GM23338 (cell line): ENCODE results near the gene SAMD10. TPM values are rescaled to one million over a fixed set of nuclear protein-coding genes. Genes with fewer than 3 reads are reported as not detected.

ENCODE experiments used
- ATAC-seq: fragments of 200-7000 bp; cut with Tn5 transposase; 3 replicates; pipeline ENCODE4 v1.9.1; 2020
- DNase-seq: peaks from one replicate; pipeline ENCODE4 v3.0.0-alpha.2; 2015; ENCODE audit warnings: low spot score
- H2AFZ ChIP-seq: fragments of 200-600 bp; sonication (generic); 2 replicates; pipeline ENCODE4 v1.8.0; 2016; ENCODE audit warnings: antibody characterized with exemption, mild to moderate bottlenecking, moderate library complexity
- H3F3A ChIP-seq: fragments of 200-600 bp; sonication (generic); replicated peaks from 2 replicates; pipeline ENCODE4 v1.8.0; 2017; ENCODE audit warnings: antibody characterized with exemption, mixed run types, low read depth
- H3K27ac ChIP-seq: fragments of 200-600 bp; sonication (generic); 2 replicates; pipeline ENCODE4 v1.6.1; 2016; ENCODE audit warnings: low read depth
- H3K27me3 ChIP-seq: fragments of 200-600 bp; sonication (generic); 2 replicates; pipeline ENCODE4 v1.8.0; 2016; ENCODE audit warnings: mild to moderate bottlenecking, mixed run types, moderate library complexity; ENCODE audit not compliant: insufficient read depth
- H3K36me3 ChIP-seq: fragments of 200-600 bp; sonication (generic); 2 replicates; pipeline ENCODE4 v1.8.0; 2016; ENCODE audit warnings: mild to moderate bottlenecking; ENCODE audit not compliant: insufficient read depth
- H3K4me1 ChIP-seq: fragments of 200-600 bp; sonication (generic); 2 replicates; pipeline ENCODE4 v1.8.0; 2016; ENCODE audit warnings: mild to moderate bottlenecking, moderate library complexity; ENCODE audit not compliant: insufficient read depth
- H3K4me2 ChIP-seq: fragments of 200-600 bp; sonication (generic); 2 replicates; pipeline ENCODE4 v1.7.1; 2017; ENCODE audit warnings: mixed run types
- H3K4me3 ChIP-seq: fragments of 200-600 bp; sonication (generic); 2 replicates; pipeline ENCODE4 v1.6.1; 2016; ENCODE audit warnings: mixed run types
- H3K79me2 ChIP-seq: fragments of 200-600 bp; sonication (generic); replicated peaks from 2 replicates; pipeline ENCODE4 v1.8.0; 2017; ENCODE audit warnings: mild to moderate bottlenecking; ENCODE audit not compliant: insufficient read depth
- H3K9me2 ChIP-seq: fragments of 200-600 bp; sonication (generic); 2 replicates; pipeline ENCODE4 v1.8.0; 2017; ENCODE audit not compliant: insufficient read depth
- H4K20me1 ChIP-seq: fragments of 200-600 bp; sonication (generic); replicated peaks from 2 replicates; pipeline ENCODE4 v1.8.0; 2017; ENCODE audit warnings: mild to moderate bottlenecking; ENCODE audit not compliant: insufficient read depth
- H3K27ac Mint-ChIP-seq: 2 replicates; pipeline ENCODE4 v1.8.0; 2020; ENCODE audit warnings: inconsistent platforms, mild to moderate bottlenecking, moderate library complexity, mixed read lengths
- H3K27me3 Mint-ChIP-seq: 3 replicates; pipeline ENCODE4 v1.8.0; 2022; ENCODE audit warnings: low read depth, mild to moderate bottlenecking, moderate library complexity, mixed read lengths, inconsistent platforms; ENCODE audit not compliant: insufficient read depth, poor library complexity
- H3K36me3 Mint-ChIP-seq: 3 replicates; pipeline ENCODE4 v1.8.0; 2021; ENCODE audit warnings: low read depth, mild to moderate bottlenecking, inconsistent platforms, moderate library complexity, mixed read lengths
- H3K4me1 Mint-ChIP-seq: 3 replicates; pipeline ENCODE4 v1.8.0; 2020; ENCODE audit warnings: mild to moderate bottlenecking, inconsistent platforms, mixed read lengths
- H3K4me3 Mint-ChIP-seq: 3 replicates; pipeline ENCODE4 v1.8.0; 2021; ENCODE audit warnings: moderate library complexity, mild to moderate bottlenecking, inconsistent platforms, mixed read lengths
- H3K9me3 Mint-ChIP-seq: 3 replicates; pipeline ENCODE4 v1.8.0; 2020; ENCODE audit warnings: moderate library complexity, mild to moderate bottlenecking, inconsistent platforms, mixed read lengths
- EZH2 ChIP-seq: fragments of 200-600 bp; sonication (generic); IDR thresholded peaks from one replicate; pipeline ENCODE4 v1.8.0; 2017; ENCODE audit warnings: antibody characterized with exemption, mild to moderate bottlenecking, low read depth; ENCODE audit not compliant: unreplicated experiment
- EZH2phosphoT487 ChIP-seq: fragments of 200-600 bp; sonication (generic); IDR thresholded peaks from one replicate; pipeline ENCODE4 v1.8.1; 2018; ENCODE audit warnings: antibody characterized with exemption; ENCODE audit not compliant: unreplicated experiment
- POLR2AphosphoS5 ChIP-seq: IDR thresholded peaks from 2 replicates; pipeline ENCODE4 v1.6.1; 2016; ENCODE audit warnings: antibody characterized with exemption, low read depth
- REST ChIP-seq: IDR thresholded peaks from one replicate; pipeline ENCODE4 v1.6.1; 2018; ENCODE audit warnings: antibody characterized with exemption; ENCODE audit not compliant: unreplicated experiment
- ZNF114 ChIP-seq: fragments of 250-450 bp; sonication (Bioruptor Pico); IDR thresholded peaks from 2 replicates; pipeline ENCODE4 v1.5.0; 2020; ENCODE audit warnings: mild to moderate bottlenecking, moderate library complexity
- ZNF462 ChIP-seq: fragments of 250-450 bp; sonication (Bioruptor Pico); IDR thresholded peaks from 2 replicates; pipeline ENCODE4 v1.5.0; 2020; ENCODE audit warnings: mild to moderate bottlenecking, moderate library complexity
- polyA plus RNA-seq: library from polyadenylated mRNA; unstranded; fragments of >200 nt; fragmentation: Nextera tagmentation; extraction: Ambion mirVana; gene quantifications from 2 replicates; pipeline ENCODE4 v1.2.1, GENCODE V29; 2016
- total RNA-seq: library from RNA; depleted of rRNA; stranded (reverse); fragments of >200 nt; shearing (Covaris generic); gene quantifications from 2 replicates; pipeline ENCODE4 v1.2.3, GENCODE V29; 2014

Gene SAMD10
- total and polyA plus RNA-seq, 2 experiments from 2014 or later = 2.1 to 7.3 TPM

- Mint-ChIP-seq H3K27ac (no peak overlapping the region), H3K27me3 (peaks cover 15% of the 10 kb centered on the region), H3K4me1 (peaks cover 4% of the 10 kb centered on the region; the same call in 1 of the 3 replicates), H3K9me3 (no peaks in the 10 kb centered on the region), H3K4me3 (no peak overlapping the region), H3K36me3 (peaks cover 14% of the 10 kb centered on the region; the same call in 2 of the 3 replicates)
- H3K27ac ChIP-seq = no peak overlapping the region
- ATAC-seq = no peak
- no peak overlapping the region for H3K4me2 ChIP-seq
- TF ChIP-seq POLR2AphosphoS5 (0 out of 2 replicates have a peak, but pooled peaks have one; percentile 3), EZH2 (no peak)
- H3F3A ChIP-seq = no peaks in the 10 kb centered on the region
- H3K4me3 ChIP-seq = no peak overlapping the region
- H3K27me3 ChIP-seq = peaks cover 7% of the 10 kb centered on the region; the same call in 1 of the 2 replicates
- H2AFZ ChIP-seq = no peak overlapping the region
- peaks cover 8% of the 10 kb centered on the region for H3K4me1 ChIP-seq
- no peaks in the 10 kb centered on the region for H4K20me1 ChIP-seq
- no peaks in the 10 kb centered on the region for H3K36me3 ChIP-seq
- H3K79me2 ChIP-seq = peaks cover 9% of the 10 kb centered on the region
- no peak for DNase-seq
- H3K9me2 ChIP-seq = no peaks in the 10 kb centered on the region
These were observed 12.5 kb downstream of the SAMD10 start for GRCh38 chr20:63966944-63967322.

DNA sequence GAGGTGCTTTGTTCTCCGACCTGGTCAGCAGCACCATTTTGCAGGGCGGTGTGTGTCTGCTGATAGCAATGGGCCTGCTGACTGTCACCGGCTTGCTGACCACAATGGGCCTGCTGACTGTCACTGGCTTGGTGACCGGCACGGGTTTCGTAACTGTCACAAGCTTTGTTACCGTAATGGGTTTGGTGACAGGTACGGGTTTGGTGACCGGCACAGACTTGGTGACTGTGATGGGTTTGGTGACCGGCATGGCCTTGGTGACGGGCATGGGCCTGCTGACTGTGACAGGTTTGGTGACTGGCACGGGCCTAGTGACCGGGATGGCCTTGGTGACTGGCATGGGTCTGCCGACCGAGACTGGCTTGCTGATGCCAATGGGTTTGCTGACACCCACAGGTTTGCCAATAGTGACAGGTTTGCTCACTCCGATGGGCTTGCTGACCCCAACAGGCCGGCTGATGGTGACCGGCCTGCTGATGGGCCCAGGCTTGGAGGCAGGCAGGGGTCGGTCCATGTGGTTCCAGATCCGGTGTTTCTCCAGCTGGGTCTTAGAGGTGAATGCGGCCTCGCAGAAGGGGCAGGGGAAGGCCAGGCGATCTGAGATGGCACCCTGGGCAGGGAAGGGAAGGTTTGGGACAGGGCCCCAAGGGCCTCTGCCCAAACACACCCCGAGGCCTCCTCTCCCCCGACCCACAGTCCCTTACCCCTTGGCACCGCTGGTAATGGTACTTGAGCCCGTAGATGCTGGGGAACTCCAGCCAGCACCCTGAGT is 13.1 kb downstream of the SAMD10 start:
- Histone ChIP-seq H3K4me1 (peaks cover 8% of the 10 kb centered on the region), H3K9me2 (no peaks in the 10 kb centered on the region), H3K27ac (no peak overlapping the region), H2AFZ (no peak overlapping the region), H3F3A (no peaks in the 10 kb centered on the region), H3K4me2 (no peak overlapping the region), H3K36me3 (no peaks in the 10 kb centered on the region), H3K27me3 (peaks cover 7% of the 10 kb centered on the region; the same call in 1 of the 2 replicates), H3K79me2 (peaks cover 9% of the 10 kb centered on the region), H4K20me1 (no peaks in the 10 kb centered on the region), H3K4me3 (no peak overlapping the region)
- TF ChIP-seq POLR2AphosphoS5 (0 out of 2 replicates have a peak, but pooled peaks have one; percentile 7), ZNF114 (CRISPR knock-in tag) (no peak)
- Mint-ChIP-seq H3K4me1 (peaks cover 4% of the 10 kb centered on the region; the same call in 1 of the 3 replicates), H3K36me3 (peaks cover 18% of the 10 kb centered on the region; the same call in 2 of the 3 replicates), H3K27me3 (peaks cover 12% of the 10 kb centered on the region), H3K27ac (no peak overlapping the region), H3K4me3 (no peak overlapping the region), H3K9me3 (no peaks in the 10 kb centered on the region)
- DNase-seq (no peak), ATAC-seq (no peak)

DNA sequence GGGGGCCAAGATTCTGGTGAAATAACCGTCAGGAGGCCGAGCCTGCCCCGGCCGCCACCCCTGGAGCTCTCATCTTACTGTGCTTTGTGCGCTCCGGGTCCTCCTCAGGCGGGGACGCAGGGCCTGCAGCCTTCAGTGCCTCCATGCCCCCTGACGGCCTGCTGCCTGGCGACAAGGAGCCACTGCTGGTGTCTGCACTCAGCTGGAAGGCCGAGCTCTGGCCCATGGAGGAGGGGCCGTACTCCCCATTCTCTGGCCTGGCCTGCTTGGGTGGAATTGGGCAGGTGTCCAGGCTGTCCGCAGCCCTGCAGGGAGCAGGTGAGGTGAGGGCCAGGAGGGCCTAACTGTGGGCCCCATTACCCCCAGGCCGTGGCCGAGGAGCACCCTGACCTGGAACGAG is 15.0 kb downstream of the SAMD10 start:
- Mint-ChIP-seq H3K4me1 (peaks cover 9% of the 10 kb centered on the region), H3K27me3 (peaks cover 5% of the 10 kb centered on the region), H3K9me3 (no peaks in the 10 kb centered on the region), H3K27ac (no peak overlapping the region), H3K4me3 (no peak overlapping the region), H3K36me3 (peaks cover 24% of the 10 kb centered on the region; the same call in 2 of the 3 replicates)
- Histone ChIP-seq H3K4me1 (peaks cover 9% of the 10 kb centered on the region), H3K4me2 (no peak overlapping the region), H4K20me1 (no peaks in the 10 kb centered on the region), H2AFZ (no peak overlapping the region), H3K27me3 (no peaks in the 10 kb centered on the region), H3K4me3 (no peak overlapping the region), H3K9me2 (no peaks in the 10 kb centered on the region), H3F3A (no peaks in the 10 kb centered on the region), H3K27ac (no peak overlapping the region), H3K79me2 (peaks cover 9% of the 10 kb centered on the region), H3K36me3 (no peaks in the 10 kb centered on the region)
- DNase-seq = no peak
- no peak for ATAC-seq
- TF ChIP-seq REST (no peak), EZH2phosphoT487 (no peak), ZNF462 (CRISPR knock-in tag) (no peak)
